ENCODE measurements around the gene PTPRD.

The PTPRD gene

GRCh38 chr9:9395539-9395938 lies 1217.3 kb downstream of the PTPRD start:
- H3F3A ChIP-seq (ENCODE audit: control insufficient read depth, insufficient read depth) = no peaks in the 10 kb centered on the region
- TF ChIP-seq EZH2phosphoT487 (IDR thresholded peaks at IDR 0.05; ENCODE audit: borderline replicate concordance, low read length) (no peak), CTCF (IDR thresholded peaks at IDR 0.05; ENCODE audit: low read depth, low read length, poor library complexity, severe bottlenecking) (no peak)
- H3K27me3 ChIP-seq (ENCODE audit: control insufficient read depth, low read length) = no peaks in the 10 kb centered on the region
- H3K4me2 ChIP-seq (ENCODE audit: low read length) = no peak overlapping the region
- no peaks in the 10 kb centered on the region for H4K20me1 ChIP-seq (ENCODE audit: control insufficient read depth, insufficient read depth, low read depth, low read length)
- no peaks in the 10 kb centered on the region; the same call in 1 of the 2 replicates for H3K9me2 ChIP-seq (replicated peaks; ENCODE audit: control insufficient read depth, low read length)
- no peaks in the 10 kb centered on the region for H3K79me2 ChIP-seq (ENCODE audit: control insufficient read depth, low read length)
- H3K9me3 ChIP-seq (ENCODE audit: control insufficient read depth, insufficient read depth, low read length) = no peaks in the 10 kb centered on the region
- no peaks in the 10 kb centered on the region for H3K36me3 ChIP-seq (ENCODE audit: control insufficient read depth, low read length)
- H3K4me1 ChIP-seq (ENCODE audit: control insufficient read depth, low read length) = no peaks in the 10 kb centered on the region
- no peak overlapping the region for H3K27ac ChIP-seq (ENCODE audit: low read depth, low read length)
- no peak overlapping the region for H3K4me3 ChIP-seq (ENCODE audit: low read length)

DNA sequence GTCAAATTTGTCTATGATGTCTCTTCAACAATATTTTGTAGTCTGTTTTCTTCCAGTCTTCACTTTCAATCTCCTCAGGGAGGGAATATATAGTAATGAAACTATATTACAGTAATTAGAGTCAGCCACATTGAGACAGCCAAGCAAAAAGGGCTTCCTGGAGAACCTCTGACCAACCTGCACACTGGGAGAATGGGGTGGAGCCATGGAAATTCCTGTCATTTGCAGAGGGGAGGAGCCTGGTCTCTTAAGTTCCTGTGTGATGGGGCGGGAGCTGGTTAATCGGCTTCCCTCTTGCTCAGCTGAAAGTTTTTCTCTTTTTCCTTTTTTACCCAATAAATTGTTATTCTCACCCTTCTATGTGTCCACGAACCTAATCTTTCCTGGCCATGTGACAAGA lies 1220.0 kb downstream of the PTPRD start:
- no peaks in the 10 kb centered on the region for H3K36me3 ChIP-seq (ENCODE audit: control insufficient read depth, low read length)
- no peaks in the 10 kb centered on the region for H3K79me2 ChIP-seq (ENCODE audit: control insufficient read depth, low read length)
- no peak for TF ChIP-seq CTCF (IDR thresholded peaks at IDR 0.05; ENCODE audit: low read depth, low read length, poor library complexity, severe bottlenecking)
- no peak for TF ChIP-seq EZH2phosphoT487 (IDR thresholded peaks at IDR 0.05; ENCODE audit: borderline replicate concordance, low read length)
- H3K27me3 ChIP-seq (ENCODE audit: control insufficient read depth, low read length) = no peaks in the 10 kb centered on the region
- no peaks in the 10 kb centered on the region for H4K20me1 ChIP-seq (ENCODE audit: control insufficient read depth, insufficient read depth, low read depth, low read length)
- no peaks in the 10 kb centered on the region for H3F3A ChIP-seq (ENCODE audit: control insufficient read depth, insufficient read depth)
- H3K9me2 ChIP-seq (replicated peaks; ENCODE audit: control insufficient read depth, low read length) = no peaks in the 10 kb centered on the region; the same call in 1 of the 2 replicates
- no peak overlapping the region for H3K4me3 ChIP-seq (ENCODE audit: low read length)
- no peaks in the 10 kb centered on the region for H3K4me1 ChIP-seq (ENCODE audit: control insufficient read depth, low read length)
- no peak overlapping the region for H3K4me2 ChIP-seq (ENCODE audit: low read length)
- no peak overlapping the region for H3K27ac ChIP-seq (ENCODE audit: low read depth, low read length)
- no peaks in the 10 kb centered on the region for H3K9me3 ChIP-seq (ENCODE audit: control insufficient read depth, insufficient read depth, low read length)

DNA sequence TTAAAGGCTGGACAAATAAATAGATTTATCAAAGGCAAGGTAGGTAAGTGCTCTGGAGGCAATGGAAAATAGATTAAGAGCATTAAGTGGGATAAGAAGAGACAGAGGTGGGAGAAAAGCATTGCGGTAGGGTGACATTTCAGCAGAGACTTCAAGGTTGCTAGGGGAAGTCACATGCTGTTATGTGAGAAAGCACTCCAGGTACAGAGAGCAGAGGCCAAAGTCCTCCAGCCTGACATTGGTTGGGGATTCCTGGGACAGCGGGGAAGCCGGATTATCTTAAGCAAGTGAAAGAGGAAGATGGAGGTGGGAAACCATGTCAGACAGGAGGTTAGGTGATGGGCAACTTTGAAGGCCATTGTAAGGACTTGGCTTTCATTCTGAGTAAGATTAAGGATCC lies 1222.9 kb downstream of the PTPRD start:
- Histone ChIP-seq H3K4me3 (ENCODE audit: low read length) (no peak overlapping the region), H3K4me1 (ENCODE audit: control insufficient read depth, low read length) (no peaks in the 10 kb centered on the region), H3F3A (ENCODE audit: control insufficient read depth, insufficient read depth) (no peaks in the 10 kb centered on the region), H3K9me2 (replicated peaks; ENCODE audit: control insufficient read depth, low read length) (no peaks in the 10 kb centered on the region; the same call in 1 of the 2 replicates), H3K79me2 (ENCODE audit: control insufficient read depth, low read length) (no peaks in the 10 kb centered on the region), H3K9me3 (ENCODE audit: control insufficient read depth, insufficient read depth, low read length) (no peaks in the 10 kb centered on the region), H3K4me2 (ENCODE audit: low read length) (no peak overlapping the region), H3K27me3 (ENCODE audit: control insufficient read depth, low read length) (no peaks in the 10 kb centered on the region), H4K20me1 (ENCODE audit: control insufficient read depth, insufficient read depth, low read depth, low read length) (no peaks in the 10 kb centered on the region), H3K36me3 (ENCODE audit: control insufficient read depth, low read length) (no peaks in the 10 kb centered on the region), H3K27ac (ENCODE audit: low read depth, low read length) (no peak overlapping the region)
- TF ChIP-seq EZH2phosphoT487 (IDR thresholded peaks at IDR 0.05; ENCODE audit: borderline replicate concordance, low read length) (no peak), CTCF (IDR thresholded peaks at IDR 0.05; ENCODE audit: low read depth, low read length, poor library complexity, severe bottlenecking) (no peak)

Measured in DOHH2 (cell line).